DOHH2 (cell line): ENCODE measurements around the gene SPINT4.
"Not testable (repeated sequence)": the region's sequence is repeated elsewhere in the genome, so short reads cannot be mapped to it uniquely, and the experiment has no call there.

ENCODE experiments used
- H3F3A ChIP-seq: fragments of 200-600 bp; sonication (generic), shearing (Covaris generic); 2 replicates; pipeline ENCODE4 v1.6.0; 2016; ENCODE audit warnings: antibody characterized with exemption, mild to moderate bottlenecking; ENCODE audit not compliant: control insufficient read depth, insufficient read depth
- H3K27ac ChIP-seq: fragments of 200-600 bp; sonication (generic); 2 replicates; pipeline ENCODE4 v1.5.1; 2014; ENCODE audit warnings: low read depth, mild to moderate bottlenecking, low read length, moderate library complexity
- H3K27me3 ChIP-seq: fragments of 200-600 bp; sonication (generic); 2 replicates; pipeline ENCODE4 v1.6.1; 2014; ENCODE audit warnings: mild to moderate bottlenecking, low read length, mixed read lengths; ENCODE audit not compliant: control insufficient read depth
- H3K36me3 ChIP-seq: fragments of 200-600 bp; sonication (generic); 2 replicates; pipeline ENCODE4 v1.6.1; 2014; ENCODE audit warnings: mild to moderate bottlenecking, low read length, moderate library complexity, mixed read lengths; ENCODE audit not compliant: control insufficient read depth
- H3K4me1 ChIP-seq: fragments of 200-600 bp; sonication (generic); 2 replicates; pipeline ENCODE4 v1.6.1; 2014; ENCODE audit warnings: mild to moderate bottlenecking, low read length, mixed read lengths; ENCODE audit not compliant: control insufficient read depth
- H3K4me2 ChIP-seq: fragments of 200-600 bp; sonication (generic); 2 replicates; pipeline ENCODE4 v1.6.0; 2014; ENCODE audit warnings: mild to moderate bottlenecking, low read length, moderate library complexity
- H3K4me3 ChIP-seq: fragments of 200-600 bp; sonication (generic); 2 replicates; pipeline ENCODE4 v1.5.1; 2014; ENCODE audit warnings: mild to moderate bottlenecking, low read length, mixed read lengths
- H3K79me2 ChIP-seq: fragments of 200-600 bp; sonication (generic); 2 replicates; pipeline ENCODE4 v1.6.1; 2014; ENCODE audit warnings: mild to moderate bottlenecking, low read length, mixed read lengths; ENCODE audit not compliant: control insufficient read depth
- H3K9me2 ChIP-seq: fragments of 200-600 bp; sonication (generic); replicated peaks from 2 replicates; pipeline ENCODE4 v1.6.1; 2014; ENCODE audit warnings: mild to moderate bottlenecking, low read length, mixed read lengths; ENCODE audit not compliant: control insufficient read depth
- H3K9me3 ChIP-seq: fragments of 200-600 bp; sonication (generic); 2 replicates; pipeline ENCODE4 v1.6.1; 2014; ENCODE audit warnings: antibody characterized with exemption, low read length, mixed read lengths; ENCODE audit not compliant: control insufficient read depth, insufficient read depth
- H4K20me1 ChIP-seq: fragments of 200-600 bp; sonication (generic); 2 replicates; pipeline ENCODE4 v1.6.0; 2014; ENCODE audit warnings: low read depth, mild to moderate bottlenecking, antibody characterized with exemption, low read length, moderate library complexity; ENCODE audit not compliant: control insufficient read depth, insufficient read depth
- CTCF ChIP-seq: fragments of 200-600 bp; sonication (generic); IDR thresholded peaks from one replicate; pipeline ENCODE4 v1.5.1; 2014; ENCODE audit warnings: antibody characterized with exemption, mild to moderate bottlenecking, low read depth, low read length; ENCODE audit not compliant: poor library complexity, severe bottlenecking
- EZH2phosphoT487 ChIP-seq: fragments of 200-600 bp; sonication (generic); IDR thresholded peaks from 2 replicates; pipeline ENCODE4 v1.6.1; 2017; ENCODE audit warnings: borderline replicate concordance, mild to moderate bottlenecking, antibody characterized with exemption, low read length, moderate library complexity, mixed read lengths

The SPINT4 gene

GRCh38 chr20:45704969-45705637, 17.0 kb upstream of the SPINT4 start, which contains the start of gene WFDC10B:
Gene WFDC10B (minus strand): TSS chr20:45705019. CDS start chr20:45685992, 19,027 bp downstream.
- Histone ChIP-seq H3K4me3 (no peak within 1 kb of the TSS), H4K20me1 (no peaks in the 10 kb centered on the region), H3K9me2 (no peaks in the 10 kb centered on the region), H3K27me3 (peaks cover 11% of the 10 kb centered on the region; the same call in 1 of the 2 replicates), H3K36me3 (no peaks in the 10 kb centered on the region), H3K4me1 (no peaks in the 10 kb centered on the region), H3K79me2 (no peaks in the 10 kb centered on the region), H3F3A (no peaks in the 10 kb centered on the region), H3K4me2 (no peak within 1 kb of the TSS), H3K27ac (no peak within 1 kb of the TSS), H3K9me3 (no peaks in the 10 kb centered on the region)
- TF ChIP-seq CTCF (no peak), EZH2phosphoT487 (no peak)

- H3K4me2 ChIP-seq, H3K27ac ChIP-seq, H3K9me2 ChIP-seq, H3K27me3 ChIP-seq, H3K36me3 ChIP-seq, H3K4me3 ChIP-seq, H3K9me3 ChIP-seq, H3K4me1 ChIP-seq, H3K79me2 ChIP-seq, H4K20me1 ChIP-seq, H3F3A ChIP-seq: not testable (repeated sequence)
These were observed 5.9 kb upstream of the SPINT4 start for GRCh38 chr20:45716141-45716688.

DNA sequence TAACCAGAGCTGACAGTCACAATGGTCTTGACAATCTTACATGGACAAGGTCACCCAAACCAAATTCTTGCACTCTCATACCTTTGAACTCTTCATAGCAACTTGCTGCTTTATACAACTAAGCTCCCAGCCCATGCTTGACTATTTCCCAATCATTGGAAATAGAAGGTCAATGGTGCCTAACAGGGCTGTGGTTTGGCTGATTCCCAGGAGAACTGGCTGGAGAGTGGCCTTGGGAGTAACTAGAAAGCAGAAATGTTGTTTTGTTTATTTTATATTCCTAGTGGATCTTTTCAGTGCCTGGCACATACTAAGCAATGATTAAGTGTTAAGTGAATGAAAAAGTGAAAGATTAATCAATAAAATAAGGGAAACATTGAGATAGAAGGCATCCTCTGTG, 3.0 kb downstream of the SPINT4 start:
- H3K4me1 ChIP-seq: no peaks in the 10 kb centered on the region
- H4K20me1 ChIP-seq: no peaks in the 10 kb centered on the region
- H3K4me3 ChIP-seq: no peak overlapping the region
- no peaks in the 10 kb centered on the region for H3F3A ChIP-seq
- H3K9me2 ChIP-seq: no peaks in the 10 kb centered on the region
- no peaks in the 10 kb centered on the region for H3K79me2 ChIP-seq
- no peak for TF ChIP-seq CTCF
- H3K9me3 ChIP-seq: no peaks in the 10 kb centered on the region
- no peak overlapping the region for H3K4me2 ChIP-seq
- H3K27ac ChIP-seq: no peak overlapping the region
- H3K36me3 ChIP-seq: no peaks in the 10 kb centered on the region
- H3K27me3 ChIP-seq: peaks cover 4% of the 10 kb centered on the region; the same call in 1 of the 2 replicates

DNA sequence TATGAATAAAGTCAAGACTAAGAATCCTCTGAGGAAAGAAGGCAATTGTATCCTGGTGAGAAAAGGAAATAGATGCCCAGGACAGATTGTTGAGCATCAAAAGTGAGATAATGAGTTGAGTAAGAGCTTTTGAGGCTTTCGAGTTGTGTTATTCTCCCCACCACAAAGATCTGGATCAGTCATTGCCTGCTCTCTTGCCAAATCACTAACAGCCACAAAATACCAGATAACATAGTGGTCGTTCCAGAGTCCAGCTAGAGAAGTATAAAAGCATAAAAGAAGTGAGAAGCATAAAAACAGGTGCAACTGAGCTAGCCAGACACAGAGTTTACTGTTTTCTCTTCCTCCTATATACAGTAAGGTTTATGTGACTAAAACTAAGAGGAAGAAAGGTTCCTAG, 4.9 kb downstream of the SPINT4 start:
- TF ChIP-seq CTCF (no peak), EZH2phosphoT487 (no peak)
- H3K4me3 ChIP-seq: no peak overlapping the region
- H3F3A ChIP-seq: no peaks in the 10 kb centered on the region
- no peaks in the 10 kb centered on the region for H3K79me2 ChIP-seq
- H3K4me1 ChIP-seq: no peaks in the 10 kb centered on the region
- H3K36me3 ChIP-seq: no peaks in the 10 kb centered on the region
- no peaks in the 10 kb centered on the region for H3K9me3 ChIP-seq
- peaks cover 4% of the 10 kb centered on the region; the same call in 1 of the 2 replicates for H3K27me3 ChIP-seq
- no peaks in the 10 kb centered on the region for H4K20me1 ChIP-seq
- no peaks in the 10 kb centered on the region for H3K9me2 ChIP-seq
- no peak overlapping the region for H3K27ac ChIP-seq
- H3K4me2 ChIP-seq: no peak overlapping the region
